HTR-8/SVneo (cell line): Measurements from ENCODE around the gene RCHY1.

ENCODE experiments used
- DNase-seq: peaks from one replicate; pipeline ENCODE4 v3.0.0; 2011; ENCODE audit warnings: low spot score, mixed read lengths; ENCODE audit not compliant: insufficient read length
- FAIRE-seq: peaks from 2 replicates; lab custom pipeline; 2011; peaks lifted over from hg19 to GRCh38; lab: Jason Lieb, UNC

RCHY1 gene

GRCh38 chr4:75457365-75457764, 56.8 kb downstream of the RCHY1 start:
- FAIRE-seq = no peak
- no peak for DNase-seq

GRCh38 chr4:75434105-75434504, 80.1 kb downstream of the RCHY1 start:
- no peak for FAIRE-seq
- DNase-seq = no peak

GRCh38 chr4:75432683-75433082, 81.5 kb downstream of the RCHY1 start:
- DNase-seq = peak; percentile 3
- FAIRE-seq = no peak

- DNase-seq (no peak), FAIRE-seq (no peak)
These were observed 85.0 kb downstream of the RCHY1 start for GRCh38 chr4:75429208-75429607.
